ENCODE measurements around the gene NCOA5.
A peak's percentile ranks its signal among the peaks of the same experiment; 100 is the strongest.
"Not testable (repeated sequence)": the region's sequence is repeated elsewhere in the genome, so short reads cannot be mapped to it uniquely, and the experiment has no call there.

NCOA5 gene

GRCh38 chr20:46093531-46093930 is 3.8 kb upstream of the NCOA5 start:
- no peak for DNase-seq

- not testable (repeated sequence) for DNase-seq
These were observed 2.1 kb upstream of the NCOA5 start for GRCh38 chr20:46091622-46092535.

- DNase-seq: peak in 7 of 51 donors; percentile 50 to 80 (median 69)
These were observed 670 bp downstream of the NCOA5 start for GRCh38 chr20:46089167-46089416.

- peak in 1 of 51 donors; percentile 46 for DNase-seq
These were observed 1.2 kb downstream of the NCOA5 start for GRCh38 chr20:46088409-46089166.

GRCh38 chr20:46087161-46087560 is 2.6 kb downstream of the NCOA5 start:
- DNase-seq: peak in 1 of 51 donors; percentile 10

GRCh38 chr20:46085179-46085851 is 4.4 kb downstream of the NCOA5 start:
- no peak for DNase-seq

- no peak for DNase-seq
These were observed 5.0 kb downstream of the NCOA5 start for GRCh38 chr20:46084805-46085178.

- DNase-seq: no peak
These were observed 6.2 kb downstream of the NCOA5 start for GRCh38 chr20:46083531-46084061.

GRCh38 chr20:46083101-46083500 is 6.7 kb downstream of the NCOA5 start:
- no peak for DNase-seq

GRCh38 chr20:46081074-46081473 is 8.7 kb downstream of the NCOA5 start:
- DNase-seq: no peak

- peak in 9 of 51 donors; percentile 11 to 30 (median 21) for DNase-seq
These were observed 10.8 kb downstream of the NCOA5 start for GRCh38 chr20:46078954-46079353.

- DNase-seq: no peak
These were observed 12.0 kb downstream of the NCOA5 start for GRCh38 chr20:46077642-46078305.

GRCh38 chr20:46076806-46077205 is 13.0 kb downstream of the NCOA5 start:
- no peak for DNase-seq

- no peak for DNase-seq
These were observed 15.8 kb downstream of the NCOA5 start for GRCh38 chr20:46074006-46074405.

GRCh38 chr20:46073443-46073842 is 16.3 kb downstream of the NCOA5 start:
- no peak for DNase-seq

GRCh38 chr20:46073024-46073423 is 16.7 kb downstream of the NCOA5 start:
- no peak for DNase-seq

GRCh38 chr20:46071573-46071972 is 18.2 kb downstream of the NCOA5 start:
- DNase-seq: no peak

- DNase-seq: no peak
These were observed 19.4 kb downstream of the NCOA5 start for GRCh38 chr20:46070215-46070900.

- DNase-seq: no peak
These were observed 24.1 kb downstream of the NCOA5 start for GRCh38 chr20:46065691-46066090.

- no peak for DNase-seq
These were observed 24.8 kb downstream of the NCOA5 start for GRCh38 chr20:46065006-46065405.

GRCh38 chr20:46063652-46064054 is 26.1 kb downstream of the NCOA5 start:
- no peak for DNase-seq

Data from hypothalamus (tissue), 51 donors.